SK-N-SH (cell line): ENCODE data around the gene HEPN1. TPM values are rescaled to one million over a fixed set of nuclear protein-coding genes. Genes with fewer than 3 reads are reported as not detected.

ENCODE experiments used
- CTCF ChIA-PET: fragments of 300-600, 350-600 bp; formaldehyde crosslinking; extraction: SDS; loops from one replicate; lab custom pipeline; 2021; lab: Yijun Ruan, JAX
- POLR2A ChIA-PET: fragments of 350-600 bp; sonication (Branson Sonifier 250); formaldehyde crosslinking; extraction: SDS; loops from one replicate; lab custom pipeline; 2020; ENCODE audit warnings: antibody characterized with exemption, inconsistent platforms; lab: Yijun Ruan, JAX
- DNase-seq: peaks from one replicate; pipeline ENCODE4 v3.0.0; 2012
- H2AFZ ChIP-seq: fragments of 200-600 bp; sonication (generic); 2 replicates; pipeline ENCODE4 v1.8.1; 2016; ENCODE audit warnings: antibody characterized with exemption, mild to moderate bottlenecking, low read depth
- H3F3A ChIP-seq: fragments of 200-600 bp; sonication (generic); replicated peaks from 2 replicates; pipeline ENCODE3; 2016; ENCODE audit warnings: antibody characterized with exemption, mild to moderate bottlenecking; ENCODE audit not compliant: insufficient read depth
- H3K27ac ChIP-seq, 2 experiments: fragments of 200-500 bp in 1 of 2; fragments of 200-600 bp in 1 of 2; sonication (Bioruptor generic) in 1 of 2; sonication (generic), shearing (Covaris generic) in 1 of 2; 2 replicates each; pipeline versions ENCODE4 v1.5.1 to v1.6.1; 2014 to 2016; ENCODE audit warnings: low read depth in 2 of 2, inconsistent platforms in 1 of 2, low read length in 1 of 2, mild to moderate bottlenecking in 1 of 2, mixed read lengths in 1 of 2
- H3K27me3 ChIP-seq: fragments of 200-600 bp; sonication (generic), shearing (Covaris generic); 2 replicates; pipeline ENCODE4 v1.6.1; 2016; ENCODE audit warnings: mixed run types; ENCODE audit not compliant: insufficient read depth
- H3K36me3 ChIP-seq, 2 experiments: fragments of 200-500 bp in 1 of 2; fragments of 200-600 bp in 1 of 2; sonication (Bioruptor generic) in 1 of 2; sonication (generic) in 1 of 2; replicated peaks in 1 of 2; 2 replicates each; pipeline versions ENCODE3 to v1.5.1; 2014 to 2016; ENCODE audit warnings: low read length in 1 of 2, mild to moderate bottlenecking in 1 of 2; ENCODE audit not compliant: insufficient read depth in 2 of 2, control insufficient read depth in 1 of 2
- H3K4me1 ChIP-seq, 2 experiments: fragments of 200-500 bp in 1 of 2; fragments of 200-600 bp in 1 of 2; sonication (Bioruptor generic) in 1 of 2; sonication (generic), shearing (Covaris generic) in 1 of 2; 2 replicates each; pipeline versions ENCODE4 v1.5.1 to v1.6.1; 2014 to 2016; ENCODE audit warnings: low read depth in 1 of 2, low read length in 1 of 2, mixed run types in 1 of 2; ENCODE audit not compliant: insufficient read depth in 2 of 2, control insufficient read depth in 1 of 2
- H3K4me2 ChIP-seq: fragments of 200-600 bp; sonication (generic), shearing (Covaris generic); 2 replicates; pipeline ENCODE4 v1.6.1; 2017; ENCODE audit warnings: mixed run types
- H3K4me3 ChIP-seq, 2 experiments: fragments of 200-500 bp in 1 of 2; fragments of 200-600 bp in 1 of 2; sonication (Bioruptor generic) in 1 of 2; sonication (generic), shearing (Covaris generic) in 1 of 2; 2 replicates each; pipeline versions ENCODE4 v1.5.1 to v1.8.1; 2014 to 2016; ENCODE audit warnings: low read depth in 2 of 2, inconsistent platforms in 1 of 2, low read length in 1 of 2, mild to moderate bottlenecking in 1 of 2, mixed read lengths in 1 of 2, moderate library complexity in 1 of 2
- H3K79me2 ChIP-seq: fragments of 200-600 bp; sonication (generic); 2 replicates; pipeline ENCODE4 v1.8.1; 2017; ENCODE audit warnings: mild to moderate bottlenecking; ENCODE audit not compliant: insufficient read depth
- H3K9ac ChIP-seq: fragments of 200-600 bp; sonication (generic); 2 replicates; pipeline ENCODE4 v1.6.1; 2017; ENCODE audit warnings: mixed run types
- H3K9me2 ChIP-seq: fragments of 200-600 bp; sonication (generic); 2 replicates; pipeline ENCODE4 v1.6.1; 2017; ENCODE audit warnings: mixed run types
- H3K9me3 ChIP-seq: fragments of 200-600 bp; sonication (generic); 2 replicates; pipeline ENCODE4 v1.6.1; 2017; ENCODE audit warnings: mixed run types, mild to moderate bottlenecking, moderate library complexity
- H4K20me1 ChIP-seq: fragments of 200-600 bp; sonication (generic); 2 replicates; pipeline ENCODE4 v1.6.1; 2017; ENCODE audit warnings: mild to moderate bottlenecking, mixed run types; ENCODE audit not compliant: insufficient read depth
- ELF1 ChIP-seq: IDR thresholded peaks from 2 replicates; pipeline ENCODE4 v1.4.0; 2012
- EZH2phosphoT487 ChIP-seq: fragments of 200-600 bp; sonication (generic); IDR thresholded peaks from 2 replicates; pipeline ENCODE4 v1.6.1; 2017; ENCODE audit warnings: low read depth, mixed run types, mild to moderate bottlenecking, antibody characterized with exemption, moderate library complexity, borderline replicate concordance
- FOSL2 ChIP-seq: IDR thresholded peaks from 2 replicates; pipeline ENCODE4 v1.4.0; 2012; ENCODE audit warnings: low read depth, mild to moderate bottlenecking, moderate library complexity, borderline replicate concordance
- GABPA ChIP-seq: IDR thresholded peaks from 2 replicates; pipeline ENCODE4 v1.4.0; 2012; ENCODE audit warnings: low read depth, mild to moderate bottlenecking
- GATA2 ChIP-seq: sonication (generic); formaldehyde crosslinking; IDR thresholded peaks from 2 replicates; pipeline ENCODE4 v1.5.0; 2020; ENCODE audit warnings: mild to moderate bottlenecking, missing genetic modification reagents
- JUND ChIP-seq: IDR thresholded peaks from 2 replicates; pipeline ENCODE4 v1.4.0; 2012
- NRF1 ChIP-seq: IDR thresholded peaks from 2 replicates; pipeline ENCODE4 v1.6.1; 2012; ENCODE audit warnings: low read depth, mild to moderate bottlenecking, low read length
- RAD21 ChIP-seq: IDR thresholded peaks from 2 replicates; pipeline ENCODE4 v1.6.1; 2012; ENCODE audit warnings: mild to moderate bottlenecking, low read length
- RCOR1 ChIP-seq: fragments of 150-350 bp; IDR thresholded peaks from 2 replicates; pipeline ENCODE4 v1.6.1; 2017; ENCODE audit warnings: antibody characterized with exemption, low read length
- RFX5 ChIP-seq: IDR thresholded peaks from 2 replicates; pipeline ENCODE4 v1.6.1; 2012; ENCODE audit warnings: mild to moderate bottlenecking, improper control_type of control experiment, low read length
- RXRA ChIP-seq: IDR thresholded peaks from 2 replicates; pipeline ENCODE4 v1.4.0; 2012; ENCODE audit warnings: low read depth, mild to moderate bottlenecking, borderline replicate concordance
- SIN3A ChIP-seq: IDR thresholded peaks from 2 replicates; pipeline ENCODE4 v1.6.1; 2012; ENCODE audit warnings: low read depth, mild to moderate bottlenecking, low read length, moderate library complexity, borderline replicate concordance
- TAF1 ChIP-seq: IDR thresholded peaks from 2 replicates; pipeline ENCODE4 v1.6.1; 2012; ENCODE audit warnings: low read depth, mild to moderate bottlenecking, low read length, moderate library complexity, borderline replicate concordance
- TCF12 ChIP-seq: IDR thresholded peaks from 2 replicates; pipeline ENCODE4 v1.4.0; 2012
- TEAD4 ChIP-seq: IDR thresholded peaks from 2 replicates; pipeline ENCODE4 v1.4.0; 2012; ENCODE audit warnings: mild to moderate bottlenecking, borderline replicate concordance; ENCODE audit not compliant: insufficient read depth
- WGBS: methylation state at CpG from one replicate; pipeline ENCODE4 v1.1.6; 2017; ENCODE audit warnings: low lambda C conversion rate; 5-methylcytosine and 5-hydroxymethylcytosine counted together
- polyA plus RNA-seq, 3 experiments: library from polyadenylated mRNA; depleted of rRNA; stranded (reverse); fragments of >200 nt; gene quantifications; 2 replicates each; pipeline ENCODE4 v1.2.3, GENCODE V29; 2012
- TF ChIP-seq, protein P1 (sequence below): IDR thresholded peaks from 2 replicates; pipeline ENCODE4; 2012
- TF ChIP-seq, protein P2 (sequence below): IDR thresholded peaks from 2 replicates; pipeline ENCODE4 v1.4.0; 2012; ENCODE audit warnings: low read depth
- TF ChIP-seq, protein P3 (sequence below): fragments of 150-350 bp; IDR thresholded peaks from 2 replicates; pipeline ENCODE4 v1.6.1; 2016; ENCODE audit warnings: mild to moderate bottlenecking, low read depth, low read length

The HEPN1 gene
- polyA plus RNA-seq, 1 of the 3 experiments (the other 2 are of a cell fraction): not detected

DNA sequence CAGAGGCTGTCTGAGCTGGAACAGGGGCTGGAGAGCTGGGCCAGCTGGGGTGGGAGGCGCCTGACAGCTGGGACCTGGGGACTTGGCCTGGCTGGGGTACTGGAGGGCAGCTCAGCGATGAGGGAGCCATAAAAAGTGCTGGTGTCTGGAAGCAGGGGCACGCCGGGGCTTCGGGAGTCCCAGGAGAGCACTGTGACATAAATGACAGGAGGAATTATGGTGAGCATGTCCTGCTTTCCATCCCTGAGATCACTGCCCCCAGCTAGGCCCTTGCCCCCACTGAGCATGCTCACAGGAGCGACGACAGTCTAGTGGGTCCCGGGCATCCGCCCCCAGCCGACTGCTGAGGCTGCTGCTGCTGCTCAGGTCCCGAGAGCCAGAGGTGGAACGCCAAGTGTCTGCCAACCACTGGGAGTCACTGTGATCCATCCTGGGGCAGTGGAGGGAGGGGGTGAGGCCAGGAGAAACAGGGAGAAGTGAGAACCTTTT is 27.6 kb upstream of the HEPN1 start (continued):
- TF ChIP-seq, protein P1, sequence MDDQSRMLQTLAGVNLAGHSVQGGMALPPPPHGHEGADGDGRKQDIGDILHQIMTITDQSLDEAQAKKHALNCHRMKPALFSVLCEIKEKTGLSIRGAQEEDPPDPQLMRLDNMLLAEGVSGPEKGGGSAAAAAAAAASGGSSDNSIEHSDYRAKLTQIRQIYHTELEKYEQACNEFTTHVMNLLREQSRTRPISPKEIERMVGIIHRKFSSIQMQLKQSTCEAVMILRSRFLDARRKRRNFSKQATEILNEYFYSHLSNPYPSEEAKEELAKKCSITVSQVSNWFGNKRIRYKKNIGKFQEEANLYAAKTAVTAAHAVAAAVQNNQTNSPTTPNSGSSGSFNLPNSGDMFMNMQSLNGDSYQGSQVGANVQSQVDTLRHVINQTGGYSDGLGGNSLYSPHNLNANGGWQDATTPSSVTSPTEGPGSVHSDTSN: no peak
- TF ChIP-seq TEAD4 (no peak), TAF1 (no peak)
- TF ChIP-seq, protein P2, sequence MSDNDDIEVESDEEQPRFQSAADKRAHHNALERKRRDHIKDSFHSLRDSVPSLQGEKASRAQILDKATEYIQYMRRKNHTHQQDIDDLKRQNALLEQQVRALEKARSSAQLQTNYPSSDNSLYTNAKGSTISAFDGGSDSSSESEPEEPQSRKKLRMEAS: no peak
- TF ChIP-seq, protein P3, sequence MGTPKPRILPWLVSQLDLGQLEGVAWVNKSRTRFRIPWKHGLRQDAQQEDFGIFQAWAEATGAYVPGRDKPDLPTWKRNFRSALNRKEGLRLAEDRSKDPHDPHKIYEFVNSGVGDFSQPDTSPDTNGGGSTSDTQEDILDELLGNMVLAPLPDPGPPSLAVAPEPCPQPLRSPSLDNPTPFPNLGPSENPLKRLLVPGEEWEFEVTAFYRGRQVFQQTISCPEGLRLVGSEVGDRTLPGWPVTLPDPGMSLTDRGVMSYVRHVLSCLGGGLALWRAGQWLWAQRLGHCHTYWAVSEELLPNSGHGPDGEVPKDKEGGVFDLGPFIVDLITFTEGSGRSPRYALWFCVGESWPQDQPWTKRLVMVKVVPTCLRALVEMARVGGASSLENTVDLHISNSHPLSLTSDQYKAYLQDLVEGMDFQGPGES: no peak

DNA sequence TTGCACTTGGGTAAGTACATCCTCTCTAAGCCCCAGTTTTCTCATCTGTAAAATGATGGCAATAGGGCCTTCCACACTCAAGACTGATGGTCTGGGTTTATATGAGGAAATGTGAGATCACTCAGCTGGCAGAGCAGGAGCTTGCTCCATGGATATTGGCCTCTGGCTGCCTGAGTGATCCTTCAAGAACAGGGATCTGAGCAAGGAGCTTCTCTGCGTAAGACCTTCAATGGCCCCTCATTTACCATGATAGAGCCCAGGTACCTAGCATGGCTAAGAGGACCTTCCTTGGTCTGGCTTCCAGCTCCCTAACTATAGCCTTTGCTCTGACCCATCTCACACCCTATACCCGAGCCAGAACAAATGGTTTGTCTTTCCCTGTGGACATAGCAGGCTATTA is 26.9 kb upstream of the HEPN1 start:
- Histone ChIP-seq H3K9me2 (no peaks in the 10 kb centered on the region), H3K4me2 (no peak overlapping the region), H3K27me3 (no peaks in the 10 kb centered on the region), H4K20me1 (no peaks in the 10 kb centered on the region), H3K9me3 (no peaks in the 10 kb centered on the region), H3K27ac (no peak overlapping the region), H3K4me3 (no peak overlapping the region), H3K4me1 (peaks cover 0 to 4% of the 10 kb centered on the region in 2 experiments; a peak in 1 of 4 replicates), H3K9ac (no peak overlapping the region), H3K36me3 (no peaks in the 10 kb centered on the region), H3K79me2 (no peaks in the 10 kb centered on the region), H2AFZ (no peak overlapping the region), H3F3A (no peaks in the 10 kb centered on the region)
- DNase-seq: peak; percentile 4
- ChIA-PET POLR2A (no interaction called here), CTCF (interaction anchor here (0.7 to 1.5 kb wide), 3 partner anchors 10 to 54 kb away, joined by 3 to 4 read pairs (median 3); no protein-coding TSS in a partner anchor)
- TF ChIP-seq RXRA (no peak), NRF1 (no peak), RAD21 (no peak), RCOR1 (no peak), GABPA (no peak), GATA2 (no peak), SIN3A (no peak)
- 96% methylated on average over 2 of the region's 2 CpGs for WGBS

DNA sequence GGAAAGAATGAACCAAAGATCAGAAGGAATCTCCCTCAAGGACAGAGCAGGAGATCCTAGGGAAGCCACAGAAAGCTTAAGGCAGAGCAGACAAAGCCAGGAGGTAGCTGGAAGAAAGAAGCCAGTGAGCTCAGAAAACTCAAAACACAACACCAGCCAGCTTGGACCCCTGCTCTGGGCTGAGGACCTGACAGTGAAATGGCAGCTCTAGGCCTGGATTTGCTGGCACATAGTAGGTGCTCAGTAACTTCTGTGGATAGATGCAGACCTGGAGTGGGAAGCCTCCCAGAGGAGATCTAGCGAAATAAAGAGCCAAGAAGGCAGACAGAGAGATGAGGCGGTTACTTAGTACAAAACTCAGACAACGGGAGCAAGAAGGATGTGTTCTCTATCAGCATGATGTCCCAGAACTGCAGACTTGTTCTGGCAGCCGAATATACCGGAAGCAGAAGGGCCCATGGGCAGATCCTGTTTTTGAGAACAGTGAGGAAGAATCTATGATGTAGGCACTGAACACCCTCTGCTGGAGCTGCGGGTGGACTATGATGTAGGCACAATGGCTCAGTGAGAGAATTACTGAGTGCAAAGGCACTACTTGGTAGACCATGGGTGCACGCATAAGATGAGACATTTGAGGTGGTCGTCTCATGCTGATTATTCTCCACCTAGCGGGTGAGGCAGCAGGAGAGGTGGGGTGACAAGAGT is 26.1 kb upstream of the HEPN1 start:
- Histone ChIP-seq H3K4me3 (no peak overlapping the region), H3K4me1 (peaks cover 0 to 11% of the 10 kb centered on the region in 2 experiments; a peak in 2 of 4 replicates), H3K79me2 (no peaks in the 10 kb centered on the region), H3F3A (peaks cover 6% of the 10 kb centered on the region), H3K9me2 (no peaks in the 10 kb centered on the region), H3K9me3 (no peaks in the 10 kb centered on the region), H3K36me3 (no peaks in the 10 kb centered on the region), H4K20me1 (no peaks in the 10 kb centered on the region), H3K27me3 (no peaks in the 10 kb centered on the region), H2AFZ (no peak overlapping the region), H3K27ac (no peak overlapping the region), H3K9ac (no peak overlapping the region), H3K4me2 (no peak overlapping the region)
- WGBS: 88% methylated on average over 9 of the region's 9 CpGs
- DNase-seq: peak; percentile 6
- ChIA-PET CTCF (interaction anchor here (0.9 to 1.2 kb wide), 3 partner anchors 17 to 56 kb away, joined by 3 read pairs; no protein-coding TSS in a partner anchor), POLR2A (no interaction called here)
- TF ChIP-seq, protein P2: no peak
- TF ChIP-seq TCF12 (no peak), TEAD4 (no peak), JUND (no peak), EZH2phosphoT487 (no peak), RFX5 (no peak), FOSL2 (no peak), TAF1 (no peak), ELF1 (no peak)
- TF ChIP-seq, protein P3: no peak
